ENCODE measurements around the gene PDILT. TPM values are rescaled to one million over a fixed set of nuclear protein-coding genes. Genes with fewer than 3 reads are reported as not detected.

Gene PDILT
- total RNA-seq, 1 experiment from 2014 or later = not detected

- ChIA-PET POLR2A (no interaction called here), CTCF (no interaction called here)
- no TSS peak for BruUV-seq (replicated peaks)
- H3K36me3 ChIP-seq (ENCODE audit: control insufficient read depth, insufficient read depth, low read length) = no peaks in the 10 kb centered on the region
- Mint-ChIP-seq H3K27me3 (ENCODE audit: insufficient read depth, unreplicated experiment) (peaks cover 2% of the 10 kb centered on the region), H3K4me1 (ENCODE audit: low read depth, unreplicated experiment) (no peaks in the 10 kb centered on the region), H3K9me3 (ENCODE audit: unreplicated experiment) (no peaks in the 10 kb centered on the region), H3K36me3 (ENCODE audit: insufficient read depth, unreplicated experiment) (no peaks in the 10 kb centered on the region), H3K27ac (ENCODE audit: unreplicated experiment) (no peak overlapping the region), H3K4me3 (ENCODE audit: unreplicated experiment) (no peak overlapping the region)
- intact Hi-C loops (cut with micrococcal nuclease; ENCODE audit: unreplicated experiment) = no loop called here
- DNase-seq = no peak
- TF ChIP-seq CTCF (IDR thresholded peaks at IDR 0.05; ENCODE audit: insufficient read depth in 1 of 2, low read depth in 1 of 2, low read length in 1 of 2, severe bottlenecking in 1 of 2, unreplicated experiment in 1 of 2) = no peak
- no peaks in the 10 kb centered on the region for H3K9me3 ChIP-seq
- no peaks in the 10 kb centered on the region for H3K27me3 ChIP-seq (replicated peaks; ENCODE audit: control insufficient read depth, insufficient read depth, low read length)
- H3K4me3 ChIP-seq (ENCODE audit: low read depth, low read length) = no peak overlapping the region
- H3K4me1 ChIP-seq = no peaks in the 10 kb centered on the region
Observed at GRCh38 chr16:20397468-20398074, 7.0 kb downstream of the PDILT start.

- H3K36me3 Mint-ChIP-seq (ENCODE audit: insufficient read depth, unreplicated experiment) = no peaks in the 10 kb centered on the region
- ChIA-PET POLR2A (no interaction called here), CTCF (no interaction called here)
- DNase-seq = no peak
- H3K4me1 Mint-ChIP-seq (ENCODE audit: low read depth, unreplicated experiment) = no peaks in the 10 kb centered on the region
- intact Hi-C loops (cut with micrococcal nuclease; ENCODE audit: unreplicated experiment) = no loop called here
- H3K4me3 Mint-ChIP-seq (ENCODE audit: unreplicated experiment) = no peak overlapping the region
- no peak for TF ChIP-seq CTCF (IDR thresholded peaks at IDR 0.05; ENCODE audit: insufficient read depth in 1 of 2, low read depth in 1 of 2, low read length in 1 of 2, severe bottlenecking in 1 of 2, unreplicated experiment in 1 of 2)
- Histone ChIP-seq H3K4me1 (no peaks in the 10 kb centered on the region), H3K4me3 (ENCODE audit: low read depth, low read length) (no peak overlapping the region), H3K27me3 (replicated peaks; ENCODE audit: control insufficient read depth, insufficient read depth, low read length) (no peaks in the 10 kb centered on the region), H3K36me3 (ENCODE audit: control insufficient read depth, insufficient read depth, low read length) (no peaks in the 10 kb centered on the region), H3K9me3 (no peaks in the 10 kb centered on the region)
- no peaks in the 10 kb centered on the region for H3K9me3 Mint-ChIP-seq (ENCODE audit: unreplicated experiment)
- no TSS peak for BruUV-seq (replicated peaks)
- no peak overlapping the region for H3K27ac Mint-ChIP-seq (ENCODE audit: unreplicated experiment)
- H3K27me3 Mint-ChIP-seq (ENCODE audit: insufficient read depth, unreplicated experiment) = peaks cover under 1% of the 10 kb centered on the region
Observed at GRCh38 chr16:20396846-20397467, 7.6 kb downstream of the PDILT start.

- no peaks in the 10 kb centered on the region for H3K27me3 Mint-ChIP-seq (ENCODE audit: insufficient read depth, unreplicated experiment)
Observed at GRCh38 chr16:20395946-20396345, 8.6 kb downstream of the PDILT start.

More at GRCh38 chr16:20395946-20396345, 8.6 kb downstream of the PDILT start:
- POLR2A ChIA-PET = no interaction called here
- intact Hi-C loops (cut with micrococcal nuclease; ENCODE audit: unreplicated experiment) = no loop called here
- no peaks in the 10 kb centered on the region for H3K4me1 Mint-ChIP-seq (ENCODE audit: low read depth, unreplicated experiment)
- H3K27ac Mint-ChIP-seq (ENCODE audit: unreplicated experiment) = no peak overlapping the region
- no peak for TF ChIP-seq CTCF (IDR thresholded peaks at IDR 0.05; ENCODE audit: insufficient read depth in 1 of 2, low read depth in 1 of 2, low read length in 1 of 2, severe bottlenecking in 1 of 2, unreplicated experiment in 1 of 2)
- H3K4me3 ChIP-seq (ENCODE audit: low read depth, low read length) = no peak overlapping the region
- DNase-seq = no peak
- no peaks in the 10 kb centered on the region for H3K9me3 ChIP-seq
- H3K36me3 Mint-ChIP-seq (ENCODE audit: insufficient read depth, unreplicated experiment) = no peaks in the 10 kb centered on the region
- no peaks in the 10 kb centered on the region for H3K9me3 Mint-ChIP-seq (ENCODE audit: unreplicated experiment)
- H3K27me3 ChIP-seq (replicated peaks; ENCODE audit: control insufficient read depth, insufficient read depth, low read length) = no peaks in the 10 kb centered on the region
- BruUV-seq (replicated peaks) = no TSS peak
- H3K4me3 Mint-ChIP-seq (ENCODE audit: unreplicated experiment) = no peak overlapping the region
- CTCF ChIA-PET = interaction anchor here (1.0 kb wide), 1 partner anchor 488 kb away, joined by 3 read pairs; no protein-coding TSS in a partner anchor
- H3K36me3 ChIP-seq (ENCODE audit: control insufficient read depth, insufficient read depth, low read length) = no peaks in the 10 kb centered on the region
- no peaks in the 10 kb centered on the region for H3K4me1 ChIP-seq
